ENCODE data around the gene EPN3.

- TF ChIP-seq CTCF (IDR thresholded peaks at IDR 0.05; ENCODE audit: insufficient read depth, low read length, poor library complexity, severe bottlenecking): no peak
- TF ChIP-seq EZH2phosphoT487 (conservative IDR thresholded peaks at IDR 0.05; ENCODE audit: low read length): no peak
Observed at GRCh38 chr17:50518384-50519023, 14.0 kb upstream of the EPN3 start.
